ENCODE data around the gene SPATA33. TPM values are rescaled to one million over a fixed set of nuclear protein-coding genes. Genes with fewer than 3 reads are reported as not detected.

Gene SPATA33
- total RNA-seq, 1 donor from 2014 or later: 12.3 TPM

- H3K9me3 Mint-ChIP-seq (ENCODE audit: unreplicated experiment): no peaks in the 10 kb centered on the region
- Histone ChIP-seq H3K9me3 (ENCODE audit: insufficient read depth, low read depth, low read length) (no peaks in the 10 kb centered on the region), H3K79me2 (ENCODE audit: insufficient read depth, low read length) (peaks cover 24% of the 10 kb centered on the region), H3K4me1 (ENCODE audit: insufficient read depth, low read length) (peaks cover 9% of the 10 kb centered on the region), H3K4me3 (ENCODE audit: insufficient read depth, low read depth, low read length) (no peak overlapping the region), H3K36me3 (ENCODE audit: insufficient read depth, low read length) (peaks cover 12% of the 10 kb centered on the region), H3K4me2 (ENCODE audit: low read length) (no peak overlapping the region), H3K27ac (ENCODE audit: low read depth, low read length) (no peak overlapping the region), H2AFZ (ENCODE audit: low read depth, low read length) (no peak overlapping the region), H3K9ac (ENCODE audit: low read length) (no peak overlapping the region), H3K27me3 (ENCODE audit: insufficient read depth, low read length) (no peaks in the 10 kb centered on the region), H4K20me1 (ENCODE audit: insufficient read depth, low read length) (peaks cover 38% of the 10 kb centered on the region)
- H3K27me3 Mint-ChIP-seq (ENCODE audit: low read depth, unreplicated experiment): no peaks in the 10 kb centered on the region
- no peak overlapping the region for H3K27ac Mint-ChIP-seq (ENCODE audit: unreplicated experiment)
- DNase-seq (ENCODE audit: low read depth) (no peak), FAIRE-seq (no peak)
- H3K4me1 Mint-ChIP-seq (ENCODE audit: low read depth, unreplicated experiment): peaks cover 4% of the 10 kb centered on the region
- H3K36me3 Mint-ChIP-seq (ENCODE audit: low read depth, unreplicated experiment): peaks cover 10% of the 10 kb centered on the region
- no peak overlapping the region for H3K4me3 Mint-ChIP-seq (ENCODE audit: unreplicated experiment)
- TF ChIP-seq, protein P1, sequence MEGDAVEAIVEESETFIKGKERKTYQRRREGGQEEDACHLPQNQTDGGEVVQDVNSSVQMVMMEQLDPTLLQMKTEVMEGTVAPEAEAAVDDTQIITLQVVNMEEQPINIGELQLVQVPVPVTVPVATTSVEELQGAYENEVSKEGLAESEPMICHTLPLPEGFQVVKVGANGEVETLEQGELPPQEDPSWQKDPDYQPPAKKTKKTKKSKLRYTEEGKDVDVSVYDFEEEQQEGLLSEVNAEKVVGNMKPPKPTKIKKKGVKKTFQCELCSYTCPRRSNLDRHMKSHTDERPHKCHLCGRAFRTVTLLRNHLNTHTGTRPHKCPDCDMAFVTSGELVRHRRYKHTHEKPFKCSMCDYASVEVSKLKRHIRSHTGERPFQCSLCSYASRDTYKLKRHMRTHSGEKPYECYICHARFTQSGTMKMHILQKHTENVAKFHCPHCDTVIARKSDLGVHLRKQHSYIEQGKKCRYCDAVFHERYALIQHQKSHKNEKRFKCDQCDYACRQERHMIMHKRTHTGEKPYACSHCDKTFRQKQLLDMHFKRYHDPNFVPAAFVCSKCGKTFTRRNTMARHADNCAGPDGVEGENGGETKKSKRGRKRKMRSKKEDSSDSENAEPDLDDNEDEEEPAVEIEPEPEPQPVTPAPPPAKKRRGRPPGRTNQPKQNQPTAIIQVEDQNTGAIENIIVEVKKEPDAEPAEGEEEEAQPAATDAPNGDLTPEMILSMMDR (IDR thresholded peaks at IDR 0.05; ENCODE audit: insufficient read depth, low read depth, low read length): no peak
- no peak for TF ChIP-seq EZH2 (IDR thresholded peaks at IDR 0.05; ENCODE audit: insufficient read depth, low read length)
Measured at GRCh38 chr16:89691986-89692569, 34.4 kb downstream of the SPATA33 start.

DNA sequence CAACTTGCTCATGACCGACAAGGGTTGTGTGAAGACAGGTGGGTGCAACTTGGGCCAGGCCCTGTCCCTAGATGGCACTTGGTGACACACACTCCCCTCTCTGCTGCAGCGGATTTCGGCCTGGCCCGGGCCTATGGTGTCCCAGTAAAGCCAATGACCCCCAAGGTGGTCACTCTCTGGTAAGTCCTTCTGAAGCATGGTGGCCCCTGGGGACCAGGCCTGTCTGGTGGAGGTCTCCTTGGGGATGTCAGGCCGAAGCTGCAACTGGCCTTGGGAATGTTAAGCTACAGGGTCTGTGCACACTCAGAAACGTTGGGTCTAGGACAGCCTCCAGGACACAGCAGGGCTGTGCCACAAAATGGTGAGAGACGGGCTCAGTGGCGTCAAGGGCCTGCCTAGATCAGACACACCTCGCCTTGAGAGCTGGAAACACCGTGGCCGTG lies 35.7 kb downstream of the SPATA33 start:
- H3K4me3 Mint-ChIP-seq (ENCODE audit: unreplicated experiment): no peak overlapping the region
- no peaks in the 10 kb centered on the region for H3K4me1 Mint-ChIP-seq (ENCODE audit: low read depth, unreplicated experiment)
- peaks cover 10% of the 10 kb centered on the region for H3K36me3 Mint-ChIP-seq (ENCODE audit: low read depth, unreplicated experiment)
- H3K27ac Mint-ChIP-seq (ENCODE audit: unreplicated experiment): no peak overlapping the region
- TF ChIP-seq, protein P1 (IDR thresholded peaks at IDR 0.05; ENCODE audit: insufficient read depth, low read depth, low read length): no peak
- no peak for TF ChIP-seq EZH2 (IDR thresholded peaks at IDR 0.05; ENCODE audit: insufficient read depth, low read length)
- no peaks in the 10 kb centered on the region for H3K9me3 Mint-ChIP-seq (ENCODE audit: unreplicated experiment)
- peaks cover 36% of the 10 kb centered on the region for H4K20me1 ChIP-seq (ENCODE audit: insufficient read depth, low read length)
- no peak overlapping the region for H3K4me2 ChIP-seq (ENCODE audit: low read length)
- DNase-seq (ENCODE audit: low read depth) (no peak), FAIRE-seq (no peak)
- no peak overlapping the region for H3K27ac ChIP-seq (ENCODE audit: low read depth, low read length)
- no peaks in the 10 kb centered on the region for H3K9me3 ChIP-seq (ENCODE audit: insufficient read depth, low read depth, low read length)
- no peaks in the 10 kb centered on the region for H3K27me3 ChIP-seq (ENCODE audit: insufficient read depth, low read length)
- H3K36me3 ChIP-seq (ENCODE audit: insufficient read depth, low read length): peaks cover 12% of the 10 kb centered on the region
- no peak overlapping the region for H3K4me3 ChIP-seq (ENCODE audit: insufficient read depth, low read depth, low read length)
- no peak overlapping the region for H2AFZ ChIP-seq (ENCODE audit: low read depth, low read length)
- H3K27me3 Mint-ChIP-seq (ENCODE audit: low read depth, unreplicated experiment): no peaks in the 10 kb centered on the region
- H3K79me2 ChIP-seq (ENCODE audit: insufficient read depth, low read length): peaks cover 12% of the 10 kb centered on the region
- no peaks in the 10 kb centered on the region for H3K4me1 ChIP-seq (ENCODE audit: insufficient read depth, low read length)
- no peak overlapping the region for H3K9ac ChIP-seq (ENCODE audit: low read length)

All from astrocyte (in vitro differentiated cells and primary cell).